Thyroid gland (tissue), 4 donors: Measurements from ENCODE around the gene GALT. TPM values are rescaled to one million over a fixed set of nuclear protein-coding genes. Genes with fewer than 3 reads are reported as not detected.

Source experiments
- DNase-seq, 2 donors: peaks; one replicate each; pipeline ENCODE4 v3.0.0-alpha.2; 2019
- H3K27ac ChIP-seq, 3 donors: fragments of 200-600 bp; sonication (generic); 1 replicate in 2 of 3; 2 replicates in 1 of 3; pipeline ENCODE4 v1.5.1; 2016 to 2019; ENCODE audit warnings: mild to moderate bottlenecking in 1 of 3, moderate library complexity in 1 of 3
- H3K27me3 ChIP-seq: fragments of 200-600 bp; sonication (generic); one replicate; pipeline ENCODE4 v1.5.1; 2019
- H3K36me3 ChIP-seq, 2 donors: fragments of 200-600 bp; sonication (generic); one replicate each; pipeline ENCODE4 v1.5.1; 2016 to 2019
- H3K4me1 ChIP-seq, 2 donors: fragments of 200-600 bp; sonication (generic); one replicate each; pipeline ENCODE4 v1.5.1; 2017 to 2019
- H3K4me3 ChIP-seq, 3 donors: fragments of 200-600 bp; sonication (generic); replicated peaks in 1 of 3; 1 replicate in 2 of 3; 2 replicates in 1 of 3; pipeline ENCODE4 v1.5.1; 2016; ENCODE audit warnings: mild to moderate bottlenecking in 1 of 3
- H3K9me3 ChIP-seq: fragments of 200-600 bp; sonication (generic); one replicate; pipeline ENCODE4 v1.5.1; 2017
- POLR2A ChIP-seq, 2 donors: fragments of 450-650 bp; IDR thresholded peaks; one replicate each; pipeline ENCODE4 v1.6.1; 2017; ENCODE audit warnings: antibody characterized with exemption in 2 of 2, mild to moderate bottlenecking in 2 of 2, moderate library complexity in 1 of 2
- WGBS, 2 donors: methylation state at CpG; one replicate each; pipeline ENCODE4 v1.1.5; 2017; 5-methylcytosine and 5-hydroxymethylcytosine counted together
- intact Hi-C: fragments of 100-400 bp; cut with DNase I; formaldehyde crosslinking; loops from one replicate; pipeline ENCODE4 v1.15.1; 2023
- total RNA-seq, 4 donors: library from RNA; depleted of rRNA; stranded (reverse); fragments of >200 nt; gene quantifications; one replicate each; pipeline ENCODE4 v1.2.3, GENCODE V29; 2016
- TF ChIP-seq, protein P1 (sequence below), 6 experiments: fragments of 200-600 bp in 3 of 6; fragments of 450-650 bp in 3 of 6; sonication (generic) in 3 of 6; IDR thresholded peaks; one replicate each; pipeline ENCODE4 v1.5.1; 2016 to 2019; ENCODE audit warnings: antibody characterized with exemption in 6 of 6, mild to moderate bottlenecking in 2 of 6, inconsistent platforms in 1 of 6, moderate library complexity in 1 of 6

Gene GALT
- total RNA-seq, 4 donors from 2014 or later: 48.7 to 76.5 (median 57.1) TPM

DNA sequence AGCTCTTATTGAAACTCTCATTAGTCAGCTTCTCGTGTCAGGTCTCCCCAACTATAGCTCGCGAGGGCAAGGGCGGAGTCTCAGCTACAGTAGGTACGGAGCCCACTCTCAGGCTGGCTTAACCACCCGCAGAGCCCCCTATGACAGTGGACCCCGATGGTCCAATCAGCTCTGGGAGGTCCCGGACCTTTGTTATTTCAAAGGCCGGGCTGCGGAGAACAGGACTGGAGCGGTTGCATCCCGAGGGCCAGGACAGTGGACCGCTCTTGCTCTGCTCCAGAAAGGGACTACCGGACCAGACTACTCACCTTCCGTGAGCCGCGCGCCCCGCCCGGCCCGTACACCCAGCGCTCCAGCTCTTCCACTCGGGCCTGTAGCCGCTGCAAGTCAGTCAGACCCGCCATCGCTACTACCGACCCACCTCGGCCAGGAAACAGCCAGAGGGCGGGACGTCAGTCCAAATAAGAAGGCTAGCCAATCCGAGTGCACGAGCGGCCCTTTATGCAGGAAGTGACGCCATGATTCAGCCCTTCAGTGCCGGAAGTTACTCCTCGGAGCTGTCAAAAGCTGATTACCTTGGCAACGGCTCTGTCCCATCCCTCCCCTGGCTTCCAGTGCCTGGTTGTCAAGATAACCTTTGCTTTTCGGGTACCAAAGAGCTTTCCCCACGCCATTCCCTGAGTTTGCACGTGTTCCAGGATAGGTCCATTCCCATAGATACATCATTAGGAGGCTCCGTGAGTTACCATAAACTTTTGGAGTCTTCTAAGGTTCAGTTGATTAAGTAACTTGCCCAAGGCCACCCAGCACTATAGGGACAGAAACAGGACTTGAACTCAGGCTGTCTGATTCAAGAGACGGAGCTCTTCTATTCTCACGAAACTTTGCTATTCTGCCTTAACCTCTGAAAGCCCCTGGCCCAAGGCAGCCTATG, 26.1 kb upstream of the GALT start, which contains the start of gene DCTN3:
Gene DCTN3 (minus strand): TSS at position 435 of the 934 bp plus-strand sequence. CDS start 31 bp downstream, at position 404.
- intact Hi-C loops: no loop called here
- DNase-seq: peak; percentile 96 to 97
- peaks cover 19% of the 10 kb centered on the region for H3K27me3 ChIP-seq
- peak within 1 kb of the TSS in 1 of 3 donors; percentile 43 for H3K27ac ChIP-seq
- peaks cover 19 to 24% of the 10 kb centered on the region in 2 donors for H3K36me3 ChIP-seq
- 10 to 11% methylated on average over 16 to 22 of the region's 43 CpGs for WGBS, 2 donors
- no peaks in the 10 kb centered on the region for H3K9me3 ChIP-seq
- TF ChIP-seq POLR2A (IDR thresholded peaks at IDR 0.05): peak in 1 of 2 donors; percentile 62
- TF ChIP-seq, protein P1, sequence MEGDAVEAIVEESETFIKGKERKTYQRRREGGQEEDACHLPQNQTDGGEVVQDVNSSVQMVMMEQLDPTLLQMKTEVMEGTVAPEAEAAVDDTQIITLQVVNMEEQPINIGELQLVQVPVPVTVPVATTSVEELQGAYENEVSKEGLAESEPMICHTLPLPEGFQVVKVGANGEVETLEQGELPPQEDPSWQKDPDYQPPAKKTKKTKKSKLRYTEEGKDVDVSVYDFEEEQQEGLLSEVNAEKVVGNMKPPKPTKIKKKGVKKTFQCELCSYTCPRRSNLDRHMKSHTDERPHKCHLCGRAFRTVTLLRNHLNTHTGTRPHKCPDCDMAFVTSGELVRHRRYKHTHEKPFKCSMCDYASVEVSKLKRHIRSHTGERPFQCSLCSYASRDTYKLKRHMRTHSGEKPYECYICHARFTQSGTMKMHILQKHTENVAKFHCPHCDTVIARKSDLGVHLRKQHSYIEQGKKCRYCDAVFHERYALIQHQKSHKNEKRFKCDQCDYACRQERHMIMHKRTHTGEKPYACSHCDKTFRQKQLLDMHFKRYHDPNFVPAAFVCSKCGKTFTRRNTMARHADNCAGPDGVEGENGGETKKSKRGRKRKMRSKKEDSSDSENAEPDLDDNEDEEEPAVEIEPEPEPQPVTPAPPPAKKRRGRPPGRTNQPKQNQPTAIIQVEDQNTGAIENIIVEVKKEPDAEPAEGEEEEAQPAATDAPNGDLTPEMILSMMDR (IDR thresholded peaks at IDR 0.05): no peak
- H3K4me1 ChIP-seq: peaks cover 15 to 18% of the 10 kb centered on the region in 2 donors
- peak within 1 kb of the TSS; percentile 73 to 98 (median 78) for H3K4me3 ChIP-seq

DNA sequence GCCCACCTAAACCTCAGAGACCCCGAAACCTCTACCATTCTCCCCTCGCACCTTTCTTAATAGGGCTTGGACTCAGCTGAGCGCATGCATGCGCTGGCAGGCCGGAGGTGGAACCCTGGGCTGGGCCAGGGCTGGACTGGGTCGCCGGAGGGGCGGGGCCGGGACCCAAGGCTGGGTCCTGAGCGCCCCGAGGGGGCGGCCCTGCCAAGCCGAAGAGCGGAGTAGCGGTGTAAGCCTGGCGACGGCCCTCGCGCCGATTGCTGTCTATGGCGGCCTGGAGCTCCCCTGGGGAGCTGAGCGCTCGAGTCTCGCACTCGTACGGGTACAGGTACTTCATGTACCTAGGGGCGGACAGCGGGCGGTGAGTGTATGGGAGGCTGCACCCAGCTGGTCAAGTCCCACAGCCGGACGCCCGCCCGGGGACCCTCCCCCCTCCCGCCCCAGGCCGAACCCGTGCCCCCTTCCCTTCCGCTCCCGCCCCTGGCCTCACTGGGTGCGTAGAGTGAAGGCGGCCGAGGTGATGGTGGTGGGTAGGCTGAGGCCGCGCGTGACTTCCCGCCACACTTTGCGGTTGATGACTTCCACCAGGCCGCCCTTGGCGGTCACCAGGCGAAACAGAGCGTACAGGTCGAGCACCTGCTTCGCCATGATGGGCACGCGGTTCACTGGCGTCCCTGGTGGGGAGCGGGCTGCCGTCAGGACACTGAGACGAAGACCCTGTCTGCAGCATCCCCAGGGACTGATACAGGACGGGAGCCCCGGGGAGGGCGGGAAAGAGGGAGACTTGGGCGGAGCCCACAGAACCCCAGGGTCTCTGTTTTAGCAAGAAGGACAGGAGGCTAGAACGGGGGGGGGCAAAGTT, 22.9 kb upstream of the GALT start:
- TF ChIP-seq POLR2A (IDR thresholded peaks at IDR 0.05): no peak
- TF ChIP-seq, protein P1 (IDR thresholded peaks at IDR 0.05): no peak
- DNase-seq: no peak
- no peaks in the 10 kb centered on the region for H3K36me3 ChIP-seq
- 10% methylated on average over 25 to 53 of the region's 63 CpGs for WGBS, 2 donors
- no peaks in the 10 kb centered on the region for H3K9me3 ChIP-seq
- H3K27me3 ChIP-seq: peaks cover 29% of the 10 kb centered on the region
- intact Hi-C loops: no loop called here
- peaks cover 19 to 24% of the 10 kb centered on the region in 2 donors for H3K4me1 ChIP-seq
- peak overlapping the region in 1 of 3 donors; percentile 6 for H3K4me3 ChIP-seq
- H3K27ac ChIP-seq: no peak overlapping the region

DNA sequence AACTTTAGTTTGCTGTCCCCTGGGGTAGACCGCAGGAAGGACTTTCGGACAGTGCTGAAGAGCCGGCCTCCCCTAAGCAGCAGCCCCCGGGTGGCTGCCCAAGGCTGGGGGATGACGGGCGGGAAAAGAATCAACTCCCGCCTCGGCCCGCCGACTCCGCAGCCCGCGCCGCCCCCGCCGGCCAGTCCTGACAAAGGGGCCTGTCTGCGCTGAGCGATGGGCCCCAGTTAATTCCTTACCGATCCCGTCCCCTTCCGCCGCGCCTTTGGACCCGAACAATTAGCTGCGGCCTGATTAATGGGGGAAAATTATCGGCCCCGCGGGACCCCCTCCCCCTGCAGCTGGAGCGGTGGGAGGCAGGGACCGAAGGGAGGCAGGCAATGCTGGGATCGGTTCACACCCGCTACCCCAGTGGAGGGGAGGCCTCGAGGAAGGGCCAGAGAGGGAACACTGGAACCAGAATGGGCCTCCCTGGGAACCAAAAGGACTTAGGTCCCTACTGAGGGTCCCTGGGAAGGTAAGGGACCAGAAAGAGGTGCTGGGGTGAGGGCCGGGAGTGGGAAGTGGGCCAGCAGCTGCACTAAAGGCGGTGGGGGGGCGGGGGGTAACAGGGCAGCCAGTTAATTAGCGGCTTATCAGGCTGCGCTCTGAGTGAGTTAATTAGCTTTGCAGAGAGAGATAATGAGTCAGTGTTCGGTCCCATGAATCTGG, 21.8 kb upstream of the GALT start:
- Histone ChIP-seq H3K9me3 (no peaks in the 10 kb centered on the region), H3K36me3 (no peaks in the 10 kb centered on the region), H3K27me3 (peaks cover 29% of the 10 kb centered on the region), H3K4me1 (peaks cover 12 to 23% of the 10 kb centered on the region in 2 donors), H3K27ac (no peak overlapping the region), H3K4me3 (no peak overlapping the region)
- WGBS, 2 donors: 12 to 25% methylated on average over 19 to 39 of the region's 39 CpGs
- intact Hi-C loops: no loop called here
- DNase-seq: no peak
- TF ChIP-seq POLR2A (IDR thresholded peaks at IDR 0.05): no peak
- TF ChIP-seq, protein P1 (IDR thresholded peaks at IDR 0.05): no peak

DNA sequence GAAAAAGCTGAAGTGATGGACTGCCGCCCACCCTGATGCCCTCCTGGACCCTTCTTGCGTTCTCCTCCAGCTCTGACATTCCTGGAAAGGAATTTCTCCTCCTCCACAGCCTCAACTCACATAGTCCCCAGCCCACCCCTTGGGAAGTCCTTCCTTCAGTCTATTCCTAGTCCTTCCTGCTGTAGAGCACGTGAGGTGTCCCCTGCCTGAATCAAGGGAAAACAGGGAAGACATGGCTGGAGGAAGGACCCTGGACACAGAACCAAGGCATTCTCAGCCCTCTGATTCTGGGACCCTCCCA, 21.3 kb upstream of the GALT start:
- TF ChIP-seq, protein P1 (IDR thresholded peaks at IDR 0.05): no peak
- no peak for TF ChIP-seq POLR2A (IDR thresholded peaks at IDR 0.05)
- 55 to 57% methylated on average over 3 of the region's 3 CpGs for WGBS, 2 donors
- Histone ChIP-seq H3K4me1 (peaks cover 8 to 21% of the 10 kb centered on the region in 2 donors), H3K9me3 (no peaks in the 10 kb centered on the region), H3K36me3 (no peaks in the 10 kb centered on the region), H3K27ac (no peak overlapping the region), H3K27me3 (peaks cover 29% of the 10 kb centered on the region), H3K4me3 (no peak overlapping the region)
- intact Hi-C loops: no loop called here
- DNase-seq: no peak
